Heart left ventricle (tissue), 16 donors: Measurements from ENCODE around the gene RRAGC. TPM values are rescaled to one million over a fixed set of nuclear protein-coding genes. Genes with fewer than 3 reads are reported as not detected.
"Not testable (repeated sequence)": the region's sequence is repeated elsewhere in the genome, so short reads cannot be mapped to it uniquely, and the experiment has no call there.

Experiments used
- ATAC-seq, 4 donors: fragments of 200-7000 bp; cut with Tn5 transposase; one replicate each; pipeline ENCODE4 v1.9.1; 2020 to 2022; ENCODE audit warnings: moderate library complexity in 4 of 4, mild to moderate bottlenecking in 3 of 4, moderate number of reproducible peaks in 1 of 4
- DNase-seq, 5 donors: peaks; one replicate each; pipeline ENCODE4 v3.0.0-alpha.2; 2020
- H3K27ac ChIP-seq, 12 donors: fragments of 200-600 bp; sonication (generic) in 4 of 12; one replicate each; pipeline versions ENCODE4 v1.5.0 to v1.8.0; 2016 to 2022; ENCODE audit warnings: mild to moderate bottlenecking in 2 of 12
- H3K27me3 ChIP-seq, 9 donors: fragments of 200-600 bp; sonication (generic) in 2 of 9; one replicate each; pipeline versions ENCODE4 v1.5.1 to v1.8.0; 2016 to 2022; ENCODE audit warnings: mild to moderate bottlenecking in 3 of 9
- H3K36me3 ChIP-seq, 9 donors: fragments of 200-600 bp; sonication (generic) in 2 of 9; one replicate each; pipeline versions ENCODE4 v1.5.0 to v1.8.0; 2018 to 2022; ENCODE audit warnings: mild to moderate bottlenecking in 2 of 9
- H3K4me1 ChIP-seq, 12 donors: fragments of 200-600 bp; sonication (generic) in 4 of 12; one replicate each; pipeline versions ENCODE4 v1.5.0 to v1.8.0; 2016 to 2022; ENCODE audit warnings: mild to moderate bottlenecking in 3 of 12
- H3K4me3 ChIP-seq, 12 donors: fragments of 200-600 bp; sonication (generic) in 4 of 12; one replicate each; pipeline versions ENCODE4 v1.5.0 to v1.8.0; 2017 to 2022; ENCODE audit warnings: mild to moderate bottlenecking in 9 of 12, moderate library complexity in 4 of 12
- H3K9me3 ChIP-seq, 12 donors: fragments of 200-600 bp; sonication (generic) in 4 of 12; one replicate each; pipeline versions ENCODE4 v1.5.0 to v1.8.0; 2016 to 2022; ENCODE audit warnings: mild to moderate bottlenecking in 1 of 12
- CTCF ChIP-seq, 12 donors: fragments of 200-600 bp; sonication (generic) in 4 of 12; IDR thresholded peaks; one replicate each; pipeline versions ENCODE4 v1.5.0 to v1.8.0; 2018 to 2022; ENCODE audit warnings: antibody characterized with exemption in 12 of 12, mild to moderate bottlenecking in 5 of 12
- POLR2A ChIP-seq, 2 donors: fragments of 450-650 bp; IDR thresholded peaks; one replicate each; pipeline ENCODE4 v1.6.1; 2017; ENCODE audit warnings: antibody characterized with exemption in 2 of 2, mild to moderate bottlenecking in 2 of 2, moderate library complexity in 2 of 2
- WGBS, 4 donors: extraction: QIAGEN DNeasy Blood & Tissue Kit in 2 of 4; methylation state at CpG; one replicate each; pipeline versions ENCODE4 v1.1.5 to v1.1.7; 2013 to 2018; 5-methylcytosine and 5-hydroxymethylcytosine counted together
- intact Hi-C, 10 donors: fragments of 100-400 bp; cut with DNase I; formaldehyde crosslinking; loops; one replicate each; pipeline versions ENCODE4 v1.11.1 to v1.14.2; 2022
- polyA plus RNA-seq, 2 donors: library from polyadenylated mRNA; stranded (reverse); fragments of 200-250 nt; gene quantifications; one replicate each; pipeline ENCODE4 v1.2.3, GENCODE V29; 2013
- total RNA-seq, 9 donors: library from RNA; depleted of rRNA in 2 of 9; stranded (reverse); fragments of >200 nt in 2 of 9; fragmentation: NEBNext Ultra II Directional in 3 of 9; extraction: Animal tissue kit (Norgen Biotek cat#: 25700) in 3 of 9; gene quantifications; one replicate each; pipeline versions ENCODE4 v1.1.0 to v1.2.4, GENCODE V29; 2016 to 2023
- donor health status: ischemic (EF 13 %, LVEDD 7.1; RV severe dilation, severe dysfunction).
- donor health status: healthy with polysubstance abuse.
- donor health status: DM: no; HTN: yes; CAD: no.
- donor health status: DM: no; HTN: no; CAD: no.
- donor health status: ischemic (EF 25% LVEDD 6.9; RV normal size, moderate dysfunction).
- donor health status: ischemic (EF 25% LVEDD 5.7; RV mildly dilated, moderate dysfunction).
- donor health status: healthy.
- donor health status: DM: yes; HTN: yes; CAD: no.
- donor health status: ischemic (EF 35%, LVEDD 5.7; RV mildly dilated, moderate dysfunction).
- donor health status: nonischemic (EF 11% LVEDD 7.7; RV severe dilation, severe dysfunction).
- donor health status: DM: yes; HTN: yes; CAD: no.
- donor health status: PGD.
- donor health status: ischemic (EF 29% LVEDD 5.4; RV normal size, mild dysfunction).
- donor health status: nonischemic (EF 23%, LVEDD 6.1; RV moderate dilation, normal function).

Gene RRAGC
- total and polyA plus RNA-seq, 11 donors = 8.6 to 32.8 (median 22.3) TPM

- TF ChIP-seq CTCF (IDR thresholded peaks at IDR 0.05) = no peak
- Histone ChIP-seq H3K27me3 (no peaks in the 10 kb centered on the region), H3K4me3 (no peak overlapping the region), H3K9me3 (no peaks in the 10 kb centered on the region), H3K36me3 (peaks cover 0 to 100% (median 94%) of the 10 kb centered on the region in 9 donors), H3K4me1 (peaks cover 0 to 22% (median 0%) of the 10 kb centered on the region in 12 donors), H3K27ac (peak overlapping the region in 1 of 12 donors; percentile 38)
- 78 to 86% (median 80%) methylated on average over 1 of the region's 1 CpG for WGBS, 4 donors
- no peak for DNase-seq
- intact Hi-C loops = no loop called here
- no peak for ATAC-seq
Measured at GRCh38 chr1:38848071-38848470, 11.5 kb downstream of the RRAGC start.

GRCh38 chr1:38846210-38846609 is 13.4 kb downstream of the RRAGC start:
- no peak for ATAC-seq
- intact Hi-C loops = no loop called here

GRCh38 chr1:38845088-38845487 is 14.5 kb downstream of the RRAGC start:
- H3K9me3 ChIP-seq, H3K27me3 ChIP-seq, ATAC-seq, H3K27ac ChIP-seq, DNase-seq, H3K4me3 ChIP-seq, intact Hi-C loops: not testable (repeated sequence)
- WGBS, 4 donors = 93 to 100% (median 95%) methylated on average over 3 of the region's 3 CpGs
- Histone ChIP-seq H3K36me3 (peaks cover 0 to 99% (median 85%) of the 10 kb centered on the region in 9 donors), H3K4me1 (peaks cover 0 to 25% (median 8%) of the 10 kb centered on the region in 12 donors)

More at GRCh38 chr1:38846210-38846609, 13.4 kb downstream of the RRAGC start:
- DNase-seq = no peak
- no peaks in the 10 kb centered on the region for H3K9me3 ChIP-seq
- TF ChIP-seq CTCF (IDR thresholded peaks at IDR 0.05) (no peak), POLR2A (IDR thresholded peaks at IDR 0.05) (no peak)
- H3K4me3 ChIP-seq = no peak overlapping the region
- 72 to 92% (median 90%) methylated on average over 3 of the region's 3 CpGs for WGBS, 4 donors
- H3K36me3 ChIP-seq = peaks cover 0 to 99% (median 94%) of the 10 kb centered on the region in 9 donors
- H3K27ac ChIP-seq = peak overlapping the region in 1 of 12 donors; percentile 8
- peaks cover 0 to 18% (median 0%) of the 10 kb centered on the region in 12 donors for H3K4me1 ChIP-seq
- H3K27me3 ChIP-seq = no peaks in the 10 kb centered on the region

GRCh38 chr1:38840281-38840680 is 19.3 kb downstream of the RRAGC start:
- peaks cover 0 to 80% (median 63%) of the 10 kb centered on the region in 9 donors for H3K36me3 ChIP-seq
- WGBS, 4 donors = 21 to 54% (median 36%) methylated on average over 2 of the region's 2 CpGs
- intact Hi-C loops = no loop called here
- DNase-seq = no peak
- no peak for ATAC-seq
- H3K27ac ChIP-seq = peak overlapping the region in 1 of 12 donors; percentile 8
- H3K4me3 ChIP-seq = no peak overlapping the region
- no peaks in the 10 kb centered on the region for H3K9me3 ChIP-seq
- no peaks in the 10 kb centered on the region for H3K27me3 ChIP-seq
- TF ChIP-seq CTCF (IDR thresholded peaks at IDR 0.05) (no peak), POLR2A (IDR thresholded peaks at IDR 0.05) (no peak)
- peaks cover 0 to 35% (median 17%) of the 10 kb centered on the region in 12 donors for H3K4me1 ChIP-seq

- H3K27me3 ChIP-seq = no peaks in the 10 kb centered on the region
- H3K27ac ChIP-seq = peak overlapping the region in 4 of 12 donors; percentile 4 to 19 (median 12)
- DNase-seq (peak; percentile 67 to 86 (median 73)), ATAC-seq (peak; percentile 72 to 88 (median 79))
- no peak for TF ChIP-seq POLR2A (IDR thresholded peaks at IDR 0.05)
- no peak for TF ChIP-seq CTCF (IDR thresholded peaks at IDR 0.05)
- no peaks in the 10 kb centered on the region for H3K9me3 ChIP-seq
- 39 to 53% (median 44%) methylated on average over 9 of the region's 9 CpGs for WGBS, 4 donors
- H3K4me1 ChIP-seq = peaks cover 0 to 35% (median 17%) of the 10 kb centered on the region in 12 donors
- peaks cover 0 to 70% (median 54%) of the 10 kb centered on the region in 9 donors for H3K36me3 ChIP-seq
- intact Hi-C loops = loop anchor here (5.0 to 10.0 kb wide), 7 partner anchors 795 to 1245 kb away; partner anchors contain the start of genes POU3F1 (in 3 of the 10), GNL2 (in 1 of the 10) and SF3A3 (in 1 of the 10)
- no peak overlapping the region for H3K4me3 ChIP-seq
Measured at GRCh38 chr1:38839363-38839762, 20.2 kb downstream of the RRAGC start.

- intact Hi-C loops = loop anchor here (5.0 to 10.0 kb wide), 7 partner anchors 792 to 1242 kb away; partner anchors contain the start of genes POU3F1 (in 3 of the 10), GNL2 (in 1 of the 10) and SF3A3 (in 1 of the 10)
- ATAC-seq, H3K9me3 ChIP-seq, H3K4me3 ChIP-seq, DNase-seq, H3K27ac ChIP-seq: not testable (repeated sequence)
- H3K27me3 ChIP-seq = peaks cover 0 to 13% (median 0%) of the 10 kb centered on the region in 9 donors
- H3K36me3 ChIP-seq = peaks cover 0 to 42% (median 27%) of the 10 kb centered on the region in 9 donors
- 90 to 94% (median 92%) methylated on average over 10 of the region's 10 CpGs for WGBS, 4 donors
- H3K4me1 ChIP-seq = peaks cover 0 to 29% (median 17%) of the 10 kb centered on the region in 12 donors
Measured at GRCh38 chr1:38836316-38836715, 23.3 kb downstream of the RRAGC start.
